Cardiac fibroblast (primary cell): Measurements from ENCODE around the gene RIMS1.
"Not testable (repeated sequence)": the region's sequence is repeated elsewhere in the genome, so short reads cannot be mapped to it uniquely, and the experiment has no call there.

Experiments
- DNase-seq, 2 donors: peaks; one replicate each; pipeline versions ENCODE4 v3.0.0 to v3.0.0-alpha.2; 2010; ENCODE audit warnings: low read depth in 2 of 2
- H3K4me3 ChIP-seq, 2 donors: replicated peaks in 1 of 2; 1 replicate in 1 of 2; 2 replicates in 1 of 2; pipeline ENCODE4 v1.5.1; 2011; ENCODE audit warnings: low read depth in 2 of 2, low read length in 2 of 2, mild to moderate bottlenecking in 2 of 2, moderate library complexity in 1 of 2
- TF ChIP-seq, protein P1 (sequence below): IDR thresholded peaks from one replicate; pipeline ENCODE4 v1.5.1; 2011; ENCODE audit warnings: low read depth, mild to moderate bottlenecking, low read length, inconsistent platforms

RIMS1 gene

GRCh38 chr6:71979911-71980310 lies 93.6 kb downstream of the RIMS1 start:
- TF ChIP-seq, protein P1, sequence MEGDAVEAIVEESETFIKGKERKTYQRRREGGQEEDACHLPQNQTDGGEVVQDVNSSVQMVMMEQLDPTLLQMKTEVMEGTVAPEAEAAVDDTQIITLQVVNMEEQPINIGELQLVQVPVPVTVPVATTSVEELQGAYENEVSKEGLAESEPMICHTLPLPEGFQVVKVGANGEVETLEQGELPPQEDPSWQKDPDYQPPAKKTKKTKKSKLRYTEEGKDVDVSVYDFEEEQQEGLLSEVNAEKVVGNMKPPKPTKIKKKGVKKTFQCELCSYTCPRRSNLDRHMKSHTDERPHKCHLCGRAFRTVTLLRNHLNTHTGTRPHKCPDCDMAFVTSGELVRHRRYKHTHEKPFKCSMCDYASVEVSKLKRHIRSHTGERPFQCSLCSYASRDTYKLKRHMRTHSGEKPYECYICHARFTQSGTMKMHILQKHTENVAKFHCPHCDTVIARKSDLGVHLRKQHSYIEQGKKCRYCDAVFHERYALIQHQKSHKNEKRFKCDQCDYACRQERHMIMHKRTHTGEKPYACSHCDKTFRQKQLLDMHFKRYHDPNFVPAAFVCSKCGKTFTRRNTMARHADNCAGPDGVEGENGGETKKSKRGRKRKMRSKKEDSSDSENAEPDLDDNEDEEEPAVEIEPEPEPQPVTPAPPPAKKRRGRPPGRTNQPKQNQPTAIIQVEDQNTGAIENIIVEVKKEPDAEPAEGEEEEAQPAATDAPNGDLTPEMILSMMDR: no peak
- H3K4me3 ChIP-seq: no peak overlapping the region
- peak in 1 of 2 donors; percentile 2 for DNase-seq

- no peak overlapping the region for H3K4me3 ChIP-seq
- TF ChIP-seq, protein P1: no peak
- DNase-seq: no peak
These were observed 96.0 kb downstream of the RIMS1 start for GRCh38 chr6:71982389-71982788.

DNA sequence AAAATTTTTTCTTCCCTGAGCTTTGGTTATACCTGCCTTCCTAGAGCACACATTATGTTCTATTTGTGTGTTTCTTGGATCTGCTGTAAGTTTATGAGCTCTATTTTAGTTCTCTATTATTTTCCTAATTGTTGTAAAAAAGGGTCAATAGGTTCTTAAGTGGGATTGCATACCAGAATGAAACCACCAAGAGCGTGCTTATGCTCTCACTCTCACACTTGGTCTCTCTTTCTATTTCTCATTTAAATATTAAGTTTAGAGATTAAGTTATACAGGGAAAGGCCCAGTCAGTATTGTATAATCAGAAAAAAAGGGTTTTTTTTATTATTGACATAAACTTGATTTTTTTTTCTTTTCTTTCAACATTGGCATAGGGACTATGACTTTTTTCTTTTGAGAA lies 96.8 kb downstream of the RIMS1 start:
- no peak for DNase-seq
- no peak overlapping the region for H3K4me3 ChIP-seq
- TF ChIP-seq, protein P1: no peak

GRCh38 chr6:71994705-71995271 lies 108.4 kb downstream of the RIMS1 start:
- H3K4me3 ChIP-seq: no peak overlapping the region
- TF ChIP-seq, protein P1: no peak
- DNase-seq: no peak

GRCh38 chr6:71997341-71997740 lies 111.0 kb downstream of the RIMS1 start:
- TF ChIP-seq, protein P1: no peak
- no peak overlapping the region for H3K4me3 ChIP-seq
- DNase-seq: no peak

DNA sequence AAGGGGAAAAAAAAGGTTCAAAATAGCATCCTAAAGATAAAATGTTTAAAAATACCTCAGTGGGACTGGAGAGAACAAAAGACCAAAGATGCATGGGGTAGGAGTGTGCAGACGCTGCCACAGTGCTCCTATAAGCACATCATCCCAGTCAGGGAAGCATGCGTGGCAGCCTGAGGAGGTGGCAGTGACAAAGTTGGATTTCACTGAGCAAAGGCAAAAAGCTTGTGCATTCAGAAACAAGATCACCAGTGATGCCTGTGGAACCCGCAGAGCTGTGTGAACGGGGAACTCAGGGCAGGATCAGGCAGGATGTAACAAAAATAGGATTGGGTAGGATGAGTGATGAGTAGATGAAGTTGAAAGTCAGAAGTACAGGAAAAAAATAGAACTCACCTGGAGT lies 116.1 kb downstream of the RIMS1 start:
- H3K4me3 ChIP-seq: no peak overlapping the region
- TF ChIP-seq, protein P1: no peak
- DNase-seq: no peak

GRCh38 chr6:72006591-72006990 lies 120.2 kb downstream of the RIMS1 start:
- not testable (repeated sequence) for DNase-seq, H3K4me3 ChIP-seq
